Measurements from ENCODE around the gene MBNL3.

GRCh38 chrX:132532097-132532496 lies 43.3 kb upstream of the MBNL3 start:
- TF ChIP-seq CTCF (conservative IDR thresholded peaks at IDR 0.05; ENCODE audit: low read depth, low read length), result no peak
- TF ChIP-seq EZH2 (IDR thresholded peaks at IDR 0.05; ENCODE audit: borderline replicate concordance, low read depth, low read length, poor library complexity, severe bottlenecking), result no peak
